RWPE2 (cell line): ENCODE measurements around the gene ARL1.
"Not testable (repeated sequence)": the region's sequence is repeated elsewhere in the genome, so short reads cannot be mapped to it uniquely, and the experiment has no call there.

Source experiments
- ATAC-seq: fragments of 200-7000 bp; cut with Tn5 transposase; 3 replicates; pipeline ENCODE4 v1.9.1; 2021; ENCODE audit warnings: low read depth
- DNase-seq: peaks from one replicate; pipeline ENCODE4 v3.0.0-alpha.2; 2020; ENCODE audit warnings: low spot score
- H3K27ac ChIP-seq: fragments of 450-650 bp; 2 replicates; pipeline ENCODE4 v1.5.1; 2017; ENCODE audit warnings: mild to moderate bottlenecking; ENCODE audit not compliant: poor library complexity, severe bottlenecking
- H3K27me3 ChIP-seq: fragments of 250-450 bp; sonication (Bioruptor Pico); 2 replicates; pipeline ENCODE4 v1.5.1; 2021; ENCODE audit warnings: mild to moderate bottlenecking, moderate library complexity; ENCODE audit not compliant: insufficient read depth, poor library complexity, severe bottlenecking
- H3K36me3 ChIP-seq: fragments of 250-450 bp; sonication (Bioruptor Pico); 2 replicates; pipeline ENCODE4 v1.5.1; 2020; ENCODE audit warnings: low read depth, mild to moderate bottlenecking, moderate library complexity
- H3K4me1 ChIP-seq: fragments of 250-450 bp; sonication (Bioruptor Pico); 2 replicates; pipeline ENCODE4 v1.5.1; 2021; ENCODE audit warnings: mild to moderate bottlenecking, moderate library complexity; ENCODE audit not compliant: insufficient read depth, poor library complexity, severe bottlenecking
- H3K4me3 ChIP-seq: fragments of 250-450 bp; sonication (Bioruptor Pico); 2 replicates; pipeline ENCODE4 v1.5.1; 2021; ENCODE audit warnings: mild to moderate bottlenecking, moderate library complexity; ENCODE audit not compliant: severe bottlenecking
- H3K9me3 ChIP-seq: fragments of 250-450 bp; sonication (Bioruptor Pico); 2 replicates; pipeline ENCODE4 v1.5.1; 2021; ENCODE audit warnings: mild to moderate bottlenecking, moderate library complexity; ENCODE audit not compliant: severe bottlenecking
- CTCF ChIP-seq: fragments of 450-650 bp; IDR thresholded peaks from one replicate; pipeline ENCODE4 v1.5.1; 2017; ENCODE audit warnings: mild to moderate bottlenecking, moderate library complexity; ENCODE audit not compliant: poor library complexity, severe bottlenecking

Gene ARL1

GRCh38 chr12:101436136-101436535 is 28.6 kb upstream of the ARL1 start:
- no peaks in the 10 kb centered on the region for H3K4me1 ChIP-seq
- TF ChIP-seq CTCF = no peak
- H3K27me3 ChIP-seq = no peaks in the 10 kb centered on the region
- no peak overlapping the region for H3K27ac ChIP-seq
- DNase-seq (no peak), ATAC-seq (no peak)
- no peak overlapping the region for H3K4me3 ChIP-seq
- H3K9me3 ChIP-seq = no peaks in the 10 kb centered on the region
- no peaks in the 10 kb centered on the region for H3K36me3 ChIP-seq

- H3K9me3 ChIP-seq = no peaks in the 10 kb centered on the region
- no peaks in the 10 kb centered on the region for H3K36me3 ChIP-seq
- no peak for TF ChIP-seq CTCF
- DNase-seq (no peak), ATAC-seq (no peak)
- no peak overlapping the region for H3K27ac ChIP-seq
- H3K4me1 ChIP-seq = no peaks in the 10 kb centered on the region
- H3K27me3 ChIP-seq = no peaks in the 10 kb centered on the region
- no peak overlapping the region for H3K4me3 ChIP-seq
Measured at GRCh38 chr12:101430456-101430855, 22.9 kb upstream of the ARL1 start.

GRCh38 chr12:101424620-101425019 is 17.0 kb upstream of the ARL1 start:
- no peak for TF ChIP-seq CTCF
- Histone ChIP-seq H3K4me1 (no peaks in the 10 kb centered on the region), H3K27ac (no peak overlapping the region), H3K9me3 (no peaks in the 10 kb centered on the region), H3K27me3 (no peaks in the 10 kb centered on the region), H3K36me3 (no peaks in the 10 kb centered on the region), H3K4me3 (no peak overlapping the region)
- no peak for DNase-seq
- ATAC-seq = no peak

GRCh38 chr12:101422066-101422465 is 14.5 kb upstream of the ARL1 start:
- not testable (repeated sequence) for ATAC-seq, DNase-seq, H3K4me1 ChIP-seq, H3K9me3 ChIP-seq, H3K4me3 ChIP-seq, H3K36me3 ChIP-seq, H3K27me3 ChIP-seq, H3K27ac ChIP-seq

GRCh38 chr12:101415228-101415627 is 7.7 kb upstream of the ARL1 start:
- no peaks in the 10 kb centered on the region for H3K4me1 ChIP-seq
- DNase-seq (no peak), ATAC-seq (no peak)
- no peak overlapping the region for H3K27ac ChIP-seq
- H3K4me3 ChIP-seq = no peak overlapping the region
- no peak for TF ChIP-seq CTCF
- H3K9me3 ChIP-seq = no peaks in the 10 kb centered on the region
- no peaks in the 10 kb centered on the region for H3K36me3 ChIP-seq
- no peaks in the 10 kb centered on the region for H3K27me3 ChIP-seq
